GM21737 (cell line): ENCODE measurements around the gene MYO16.

Experiments
- ATAC-seq: cut with Tn5 transposase; IDR thresholded peaks from one replicate; pipeline ENCODE4 v1.9.1; 2021; ENCODE audit warnings: mild to moderate bottlenecking, moderate library complexity; ENCODE audit not compliant: unreplicated experiment

Gene MYO16

GRCh38 chr13:109113427-109113826 is 484.0 kb downstream of the MYO16 start:
- no peak for ATAC-seq

GRCh38 chr13:109114162-109114561 is 484.8 kb downstream of the MYO16 start:
- no peak for ATAC-seq

- no peak for ATAC-seq
These were observed 485.6 kb downstream of the MYO16 start for GRCh38 chr13:109114991-109115390.

- ATAC-seq: no peak
These were observed 489.1 kb downstream of the MYO16 start for GRCh38 chr13:109118521-109118920.

- ATAC-seq: no peak
These were observed 490.5 kb downstream of the MYO16 start for GRCh38 chr13:109119896-109120295.

- no peak for ATAC-seq
These were observed 492.4 kb downstream of the MYO16 start for GRCh38 chr13:109121826-109122225.

GRCh38 chr13:109123971-109124370 is 494.6 kb downstream of the MYO16 start:
- ATAC-seq: no peak

GRCh38 chr13:109126178-109126577 is 496.8 kb downstream of the MYO16 start:
- no peak for ATAC-seq

- no peak for ATAC-seq
These were observed 497.7 kb downstream of the MYO16 start for GRCh38 chr13:109126891-109127641.

GRCh38 chr13:109128121-109128520 is 498.7 kb downstream of the MYO16 start:
- no peak for ATAC-seq

- no peak for ATAC-seq
These were observed 500.9 kb downstream of the MYO16 start for GRCh38 chr13:109130093-109130835.

- peak; percentile 89 for ATAC-seq
These were observed 502.4 kb downstream of the MYO16 start for GRCh38 chr13:109131698-109132257.

- ATAC-seq: no peak
These were observed 505.6 kb downstream of the MYO16 start for GRCh38 chr13:109135018-109135417.

- no peak for ATAC-seq
These were observed 507.5 kb downstream of the MYO16 start for GRCh38 chr13:109136873-109137272.

- ATAC-seq: no peak
These were observed 509.9 kb downstream of the MYO16 start for GRCh38 chr13:109139346-109139745.

GRCh38 chr13:109140054-109140453 is 510.6 kb downstream of the MYO16 start:
- ATAC-seq: no peak

- ATAC-seq: no peak
These were observed 511.3 kb downstream of the MYO16 start for GRCh38 chr13:109140479-109141349.

GRCh38 chr13:109141706-109142105 is 512.3 kb downstream of the MYO16 start:
- no peak for ATAC-seq

- ATAC-seq: no peak
These were observed 515.5 kb downstream of the MYO16 start for GRCh38 chr13:109144693-109145437.

- peak; percentile 80 for ATAC-seq
These were observed 516.2 kb downstream of the MYO16 start for GRCh38 chr13:109145631-109146030.
